Non-pigmented ciliary epithelial cell (primary cell): ENCODE data around the gene VAV3.
A peak's percentile ranks its signal among the peaks of the same experiment; 100 is the strongest.
"Not testable (repeated sequence)": the region's sequence is repeated elsewhere in the genome, so short reads cannot be mapped to it uniquely, and the experiment has no call there.

ENCODE experiments used
- DNase-seq: peaks from one replicate; pipeline ENCODE4 v3.0.0-alpha.2; 2010; ENCODE audit warnings: low read depth

Gene VAV3

GRCh38 chr1:107965110-107965991 lies at the start of gene VAV3:
Gene VAV3 (minus strand): TSS chr1:107965180. CDS start chr1:107964869, 311 bp downstream.
- no peak for DNase-seq

GRCh38 chr1:108012553-108012952 lies 47.6 kb upstream of the VAV3 start:
- no peak for DNase-seq

GRCh38 chr1:108011295-108011694 lies 46.3 kb upstream of the VAV3 start:
- DNase-seq = no peak

- no peak for DNase-seq
These were observed 45.6 kb upstream of the VAV3 start for GRCh38 chr1:108010581-108010980.

GRCh38 chr1:108009603-108010195 lies 44.7 kb upstream of the VAV3 start:
- peak; percentile 44 for DNase-seq

- DNase-seq = no peak
These were observed 42.6 kb upstream of the VAV3 start for GRCh38 chr1:108007531-108007930.

GRCh38 chr1:108007070-108007469 lies 42.1 kb upstream of the VAV3 start:
- no peak for DNase-seq

- DNase-seq = not testable (repeated sequence)
These were observed 39.9 kb upstream of the VAV3 start for GRCh38 chr1:108004919-108005318.

GRCh38 chr1:108000620-108001111 lies 35.7 kb upstream of the VAV3 start:
- DNase-seq = peak; percentile 73

- no peak for DNase-seq
These were observed 35.2 kb upstream of the VAV3 start for GRCh38 chr1:108000184-108000583.

GRCh38 chr1:107997866-107998265 lies 32.9 kb upstream of the VAV3 start:
- DNase-seq = no peak

GRCh38 chr1:107993920-107994319 lies 28.9 kb upstream of the VAV3 start:
- no peak for DNase-seq

- DNase-seq = no peak
These were observed 27.4 kb upstream of the VAV3 start for GRCh38 chr1:107992347-107992746.

GRCh38 chr1:107991371-107992066 lies 26.5 kb upstream of the VAV3 start:
- no peak for DNase-seq

GRCh38 chr1:107990606-107991005 lies 25.6 kb upstream of the VAV3 start:
- DNase-seq = no peak

GRCh38 chr1:107981277-107981676 lies 16.3 kb upstream of the VAV3 start:
- no peak for DNase-seq

GRCh38 chr1:107979926-107980325 lies 14.9 kb upstream of the VAV3 start:
- DNase-seq = no peak

- DNase-seq = no peak
These were observed 14.1 kb upstream of the VAV3 start for GRCh38 chr1:107979088-107979487.

- peak; percentile 58 for DNase-seq
These were observed 11.9 kb upstream of the VAV3 start for GRCh38 chr1:107976836-107977235.

GRCh38 chr1:107976431-107976830 lies 11.5 kb upstream of the VAV3 start:
- DNase-seq = no peak

GRCh38 chr1:107975851-107976250 lies 10.9 kb upstream of the VAV3 start:
- no peak for DNase-seq

- no peak for DNase-seq
These were observed 9.1 kb upstream of the VAV3 start for GRCh38 chr1:107974090-107974489.
